GOT3 (cell line): ENCODE results near the gene LYPLA2.
A peak's percentile ranks its signal among the peaks of the same experiment; 100 is the strongest.
"Not testable (repeated sequence)": the region's sequence is repeated elsewhere in the genome, so short reads cannot be mapped to it uniquely, and the experiment has no call there.

Experiments
- DNase-seq: peaks from one replicate; lab custom pipeline; 2025; ENCODE audit warnings: mixed read lengths; lab: John Stamatoyannopoulos, UW

The LYPLA2 gene

GRCh38 chr1:23801338-23801748 is 10.4 kb downstream of the LYPLA2 start:
- DNase-seq, result no peak

DNA sequence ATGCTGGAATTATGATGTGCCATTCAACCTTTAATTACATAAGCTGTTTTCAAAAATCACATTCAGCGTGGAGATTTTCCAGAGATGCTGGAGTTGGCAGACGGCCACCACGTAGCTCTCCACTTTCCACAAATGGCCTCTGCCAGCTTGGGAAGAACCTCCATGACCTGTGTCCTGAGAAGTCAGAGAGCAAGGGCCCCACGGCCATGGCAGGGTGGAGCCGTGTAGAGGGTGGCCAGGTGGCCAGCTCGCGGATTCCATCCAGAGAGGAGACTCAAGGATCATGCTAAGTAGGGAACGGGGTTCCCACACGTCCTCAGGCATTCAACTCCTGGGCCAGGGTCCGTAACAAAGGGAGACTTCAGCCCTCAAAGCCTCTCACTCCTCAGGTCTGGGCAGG is 10.9 kb downstream of the LYPLA2 start:
- DNase-seq, result no peak

DNA sequence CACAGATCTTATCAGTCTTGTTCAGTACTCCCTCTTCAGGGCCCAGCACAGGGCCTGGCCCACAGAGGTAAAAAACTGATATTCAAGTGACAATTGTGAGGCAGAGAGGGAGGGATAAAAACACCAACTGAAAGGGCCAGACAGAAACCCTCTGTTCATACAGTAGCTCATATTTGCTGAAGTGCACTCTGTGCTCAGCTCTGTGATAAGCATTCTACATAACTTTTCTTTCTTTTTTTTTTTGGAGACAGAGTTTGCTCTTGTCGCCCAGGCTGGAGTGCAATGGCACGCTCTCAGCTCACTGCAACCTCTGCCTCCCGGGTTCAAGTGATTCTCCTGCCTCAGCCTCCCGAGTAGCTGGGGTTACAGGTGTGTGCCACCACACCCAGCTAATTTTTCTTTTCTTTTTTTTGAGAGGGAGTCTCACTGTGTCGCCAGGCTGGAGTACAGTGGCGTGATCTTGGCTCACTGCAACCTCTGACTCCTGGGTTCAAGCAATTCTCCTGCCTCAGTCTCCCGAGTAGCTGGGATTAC is 11.9 kb downstream of the LYPLA2 start:
- not testable (repeated sequence) for DNase-seq

- DNase-seq, result no peak
These were observed 12.7 kb downstream of the LYPLA2 start for GRCh38 chr1:23803674-23804073.

- no peak for DNase-seq
These were observed 13.4 kb downstream of the LYPLA2 start for GRCh38 chr1:23804183-23804835.

- no peak for DNase-seq
These were observed 14.1 kb downstream of the LYPLA2 start for GRCh38 chr1:23805025-23805424.

DNA sequence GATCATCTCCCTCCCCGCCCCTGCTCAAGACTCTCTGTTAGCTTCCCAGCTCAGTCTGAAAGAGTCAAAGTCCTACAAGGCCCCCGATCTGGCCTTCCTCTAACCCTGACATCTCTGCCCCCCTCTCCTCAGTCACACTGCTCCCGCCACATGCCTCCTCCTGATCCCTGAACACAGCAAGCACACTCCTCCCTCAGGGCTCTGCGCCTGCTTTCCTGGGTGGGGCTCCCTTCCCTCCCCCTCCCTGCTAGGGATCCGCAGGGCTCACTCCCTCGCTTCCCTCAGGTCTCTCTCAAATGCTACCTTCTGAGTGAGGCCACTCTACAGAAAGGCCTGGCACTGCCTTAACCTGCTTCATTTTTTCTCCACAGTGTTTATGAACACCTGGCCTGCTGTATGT is 15.3 kb downstream of the LYPLA2 start:
- DNase-seq, result no peak

DNA sequence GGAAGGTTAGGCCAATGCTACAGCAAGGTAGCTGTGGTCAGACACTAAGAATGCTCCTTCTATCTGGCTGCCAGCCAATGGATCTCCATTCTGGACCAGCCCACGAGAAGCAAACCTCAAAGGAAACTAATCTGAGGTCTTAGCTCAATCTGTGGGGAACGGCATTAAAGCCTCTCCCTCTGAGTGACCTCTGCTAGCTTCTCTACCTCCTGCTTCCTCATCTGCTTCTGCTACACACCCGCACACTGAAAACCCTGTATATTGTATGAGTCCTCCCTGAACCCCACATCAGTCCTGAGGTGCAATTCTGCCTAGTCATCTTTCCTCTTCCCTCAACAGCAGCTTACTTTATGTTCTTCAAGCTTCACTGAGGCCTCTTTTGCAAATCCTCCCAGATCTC is 16.5 kb downstream of the LYPLA2 start:
- no peak for DNase-seq

DNA sequence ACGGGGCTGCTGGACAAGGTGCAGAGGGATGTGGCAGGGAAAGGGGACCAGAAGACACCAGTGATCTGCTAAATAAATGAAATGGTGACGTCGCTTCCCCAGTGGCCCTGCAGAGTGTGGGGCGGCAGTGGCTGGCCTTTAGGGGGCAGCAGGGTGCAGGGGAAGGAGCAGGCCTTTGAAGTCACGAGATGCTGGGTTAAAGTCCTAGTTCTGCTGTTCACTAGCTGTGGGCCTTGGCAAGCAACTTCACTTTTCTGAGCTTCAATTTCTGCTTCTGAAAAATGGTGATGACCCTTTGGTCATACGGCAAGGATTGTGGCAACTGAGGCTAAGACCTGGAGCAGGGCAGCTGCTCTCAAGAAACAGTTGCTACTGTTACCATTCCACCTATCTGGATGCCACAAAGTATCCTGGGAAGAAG is 18.8 kb downstream of the LYPLA2 start:
- DNase-seq, result no peak

DNA sequence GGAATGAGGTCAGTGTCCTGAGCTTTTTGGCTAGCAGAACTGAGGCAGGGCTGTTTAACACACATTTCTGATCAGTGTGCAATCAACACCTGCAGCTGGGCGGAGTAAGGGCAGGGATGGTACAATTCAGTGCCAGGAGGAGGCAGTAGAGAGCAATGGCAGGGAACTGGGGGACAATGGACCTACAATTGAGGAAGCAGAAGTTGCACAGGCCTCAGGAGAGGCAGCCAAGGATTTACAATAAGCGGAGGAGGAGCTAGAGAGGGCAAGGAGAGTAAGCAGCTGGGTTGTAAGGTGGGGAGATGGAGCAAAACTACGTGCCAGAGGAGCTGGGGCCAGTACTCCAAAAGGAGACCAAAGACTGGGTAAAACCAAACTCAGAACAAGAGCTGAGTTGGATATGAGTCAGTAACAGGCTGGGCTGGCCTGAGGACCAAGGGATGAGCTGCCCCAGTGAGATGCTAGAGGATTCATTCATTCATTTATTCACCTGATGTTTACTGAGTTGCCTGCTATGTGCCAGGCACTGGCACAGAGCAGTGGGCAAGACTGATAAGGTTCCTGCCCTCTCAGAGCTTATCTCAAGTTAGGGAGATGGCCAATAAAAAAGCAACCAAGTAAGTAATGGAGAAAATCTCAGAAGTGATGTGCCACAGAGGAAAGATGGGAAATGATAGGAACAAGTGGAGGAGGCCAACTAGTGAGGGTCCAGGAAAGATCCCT is 20.0 kb downstream of the LYPLA2 start:
- DNase-seq, result no peak

GRCh38 chr1:23814016-23814415 is 23.1 kb downstream of the LYPLA2 start:
- no peak for DNase-seq

GRCh38 chr1:23816361-23816760 is 25.4 kb downstream of the LYPLA2 start:
- DNase-seq, result no peak

GRCh38 chr1:23816906-23817305 is 26.0 kb downstream of the LYPLA2 start:
- no peak for DNase-seq

DNA sequence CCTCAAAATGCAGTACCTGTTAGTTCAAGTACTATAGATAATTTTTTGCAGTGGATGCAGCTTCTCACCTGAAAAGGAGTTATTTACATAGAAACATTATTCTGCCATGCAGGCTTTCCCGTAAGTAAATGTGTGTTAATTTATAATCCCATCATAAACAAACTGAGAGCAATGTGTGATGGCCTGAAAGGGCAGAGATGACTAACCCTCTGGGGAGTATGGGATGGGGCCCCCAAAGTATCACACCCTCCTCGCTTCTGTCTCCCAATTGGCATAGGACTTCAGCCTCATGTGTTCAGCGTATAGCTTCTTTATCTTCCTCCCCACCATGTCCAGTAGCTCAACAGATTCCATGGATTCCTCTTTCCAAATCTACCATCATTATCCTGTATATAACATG is 26.7 kb downstream of the LYPLA2 start:
- no peak for DNase-seq

DNA sequence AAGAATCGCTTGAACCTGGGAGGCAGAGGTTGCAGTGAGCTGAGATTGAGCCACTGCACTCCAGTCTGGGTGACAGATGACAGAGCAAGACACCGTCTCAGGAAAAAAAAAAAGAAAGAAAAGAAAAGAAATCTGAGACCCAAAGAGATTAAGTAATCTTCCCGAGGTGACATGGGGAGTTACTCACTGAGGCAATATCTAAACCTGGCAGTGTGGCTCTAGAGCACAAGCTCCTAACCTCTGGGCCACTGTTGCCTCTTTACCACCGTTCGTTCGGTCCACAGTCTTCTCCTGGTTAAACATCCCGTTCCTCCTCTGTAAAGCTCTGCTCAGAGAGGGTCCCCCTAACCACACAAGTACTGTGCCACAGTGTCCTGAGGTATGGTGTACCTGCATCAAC is 32.8 kb downstream of the LYPLA2 start:
- no peak for DNase-seq

- DNase-seq, result no peak
These were observed 33.7 kb downstream of the LYPLA2 start for GRCh38 chr1:23824711-23825075.

- peak; percentile 62 for DNase-seq
These were observed 34.3 kb downstream of the LYPLA2 start, which contains the start of gene HMGCL for GRCh38 chr1:23825076-23825761. Gene HMGCL, minus strand, starts transcription at chr1:23825429. Its CDS starts 14 bp downstream, at chr1:23825415.

DNA sequence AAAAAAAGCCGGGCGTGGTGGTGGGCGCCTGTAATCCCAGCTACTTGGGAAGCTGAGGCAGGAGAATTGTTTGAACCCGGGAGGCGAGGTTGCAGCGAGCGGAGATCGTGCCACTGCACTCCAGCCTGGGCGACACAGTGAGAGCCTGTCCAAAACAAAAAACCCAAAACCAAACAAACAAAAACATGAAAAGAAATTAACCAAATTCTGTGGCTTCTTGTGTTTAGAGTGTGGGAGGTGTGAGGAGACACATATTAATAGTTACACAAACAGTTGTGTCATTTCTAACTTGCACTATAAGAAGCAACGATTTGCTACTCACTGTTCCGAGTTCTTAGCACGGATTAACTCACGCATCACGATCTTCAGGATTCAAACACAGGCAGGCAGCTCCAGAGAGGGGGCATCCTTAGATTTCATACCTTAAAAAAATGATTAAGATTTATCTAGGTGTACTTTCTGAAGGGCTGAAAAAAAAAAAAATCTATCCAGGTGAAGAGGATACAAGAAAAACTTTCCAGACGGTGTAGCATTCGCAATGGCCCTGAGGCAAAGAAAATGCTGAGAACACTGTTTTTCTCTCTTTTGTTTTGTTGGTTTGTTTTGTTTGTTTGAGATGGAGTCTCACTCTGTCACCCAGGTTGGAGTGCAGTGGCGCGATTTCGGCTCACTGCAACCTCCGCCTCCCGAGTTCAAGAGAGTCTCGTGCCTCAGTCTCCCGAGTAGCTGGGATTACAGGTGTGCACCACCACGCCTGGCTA is 35.0 kb downstream of the LYPLA2 start:
- DNase-seq, result no peak

DNA sequence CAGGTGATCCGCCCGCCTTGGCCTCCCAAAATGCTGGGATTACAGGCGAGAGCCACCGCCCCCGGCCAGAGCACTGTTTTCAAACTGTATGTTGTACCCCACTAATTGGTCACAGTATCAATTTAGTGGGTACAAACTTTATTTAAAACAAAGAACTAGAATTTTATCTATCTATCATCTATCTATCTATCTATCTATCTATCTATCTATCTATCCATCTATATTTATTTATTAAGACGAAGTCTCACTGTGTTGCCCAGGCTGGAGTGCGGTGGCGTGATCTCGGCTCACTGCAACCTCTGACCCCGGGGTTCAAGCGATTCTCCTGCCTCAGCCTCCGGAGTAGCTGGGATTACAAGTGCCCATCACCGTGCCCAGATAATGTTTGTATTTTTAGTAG is 35.6 kb downstream of the LYPLA2 start:
- not testable (repeated sequence) for DNase-seq

GRCh38 chr1:23827717-23828116 is 36.8 kb downstream of the LYPLA2 start:
- no peak for DNase-seq

DNA sequence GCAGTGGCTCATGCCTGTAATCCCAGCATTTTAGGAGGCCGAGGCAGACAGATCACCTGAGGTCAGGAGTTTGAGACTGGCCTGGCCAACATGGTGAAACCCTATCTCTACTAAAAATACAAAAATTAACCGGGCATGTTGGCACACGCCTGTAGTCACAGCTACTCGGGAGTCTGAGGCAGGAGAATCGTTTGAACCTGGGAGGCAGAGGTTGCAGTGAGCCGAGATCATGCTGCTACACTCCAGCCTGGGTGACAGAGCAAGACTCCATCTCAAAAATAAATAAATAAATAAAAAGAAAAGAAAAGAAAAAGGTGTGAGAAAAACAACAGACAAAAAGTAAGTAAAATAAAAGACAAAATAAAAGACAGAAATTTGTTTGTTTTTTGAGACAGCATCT is 43.2 kb downstream of the LYPLA2 start:
- not testable (repeated sequence) for DNase-seq

- no peak for DNase-seq
These were observed 45.1 kb downstream of the LYPLA2 start for GRCh38 chr1:23836037-23836436.
